HG03097 (cell line): ENCODE results near the gene GALK1.

ENCODE experiments used
- ATAC-seq: cut with Tn5 transposase; IDR thresholded peaks from one replicate; pipeline ENCODE4 v1.9.1; 2021; ENCODE audit not compliant: unreplicated experiment, low FRiP score

GALK1 gene

DNA sequence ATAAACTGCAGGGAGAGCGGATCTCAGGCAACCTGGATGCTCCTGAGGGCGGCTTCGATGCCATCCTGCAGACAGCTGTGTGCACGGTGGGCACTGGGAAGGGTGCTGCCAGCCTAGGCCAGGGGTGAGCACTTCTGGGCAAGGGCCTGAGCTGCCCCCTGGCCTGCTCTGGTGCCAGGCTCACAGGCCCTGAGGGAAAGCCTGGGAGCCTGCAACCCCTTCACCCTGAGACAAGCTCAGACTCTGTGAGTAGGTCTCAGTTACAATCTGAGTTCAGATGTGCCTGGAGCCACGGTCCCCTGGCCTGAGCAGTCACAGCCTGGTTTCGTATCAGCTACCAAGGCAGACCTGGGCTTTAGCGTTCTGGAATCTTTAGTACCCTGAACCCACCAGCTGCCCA, 35.6 kb downstream of the GALK1 start:
- no peak for ATAC-seq

DNA sequence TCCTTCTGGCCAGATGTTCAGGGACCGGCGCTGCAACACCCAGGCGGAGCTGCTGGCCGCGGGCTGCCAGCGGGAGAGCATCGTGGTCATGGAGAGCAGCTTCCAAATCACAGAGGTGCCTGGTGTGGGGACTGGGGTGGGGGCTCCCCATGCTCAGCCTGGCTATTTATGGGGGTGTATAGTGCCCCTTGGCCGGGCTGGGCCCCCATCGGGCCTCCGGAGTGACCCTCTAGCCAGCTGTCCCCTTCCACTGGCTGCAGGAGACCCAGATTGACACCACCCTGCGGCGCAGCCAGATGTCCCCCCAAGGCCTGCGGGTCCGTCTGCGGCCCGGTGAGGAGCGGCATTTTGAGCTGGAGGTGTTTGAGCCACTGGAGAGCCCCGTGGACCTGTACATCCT, 37.6 kb downstream of the GALK1 start:
- no peak for ATAC-seq

DNA sequence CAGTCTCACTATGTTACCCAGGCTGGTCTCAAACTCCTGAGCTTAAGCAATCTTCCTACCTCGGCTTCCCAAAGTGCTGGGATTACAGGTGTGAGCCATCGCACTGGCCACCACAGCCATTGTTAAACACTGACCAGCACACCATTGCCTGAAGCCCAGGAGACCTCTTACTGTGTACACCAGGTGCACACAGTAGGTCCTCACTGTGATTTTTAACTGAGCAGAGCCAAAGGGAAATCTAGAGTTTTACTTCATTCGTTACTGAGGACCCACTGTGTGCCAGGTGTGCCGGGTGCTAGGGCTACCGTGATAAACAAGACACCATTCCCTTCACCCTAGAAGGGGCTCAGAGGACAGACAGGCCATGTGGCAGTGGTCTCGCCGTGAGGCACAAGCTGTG, 39.5 kb downstream of the GALK1 start:
- no peak for ATAC-seq

DNA sequence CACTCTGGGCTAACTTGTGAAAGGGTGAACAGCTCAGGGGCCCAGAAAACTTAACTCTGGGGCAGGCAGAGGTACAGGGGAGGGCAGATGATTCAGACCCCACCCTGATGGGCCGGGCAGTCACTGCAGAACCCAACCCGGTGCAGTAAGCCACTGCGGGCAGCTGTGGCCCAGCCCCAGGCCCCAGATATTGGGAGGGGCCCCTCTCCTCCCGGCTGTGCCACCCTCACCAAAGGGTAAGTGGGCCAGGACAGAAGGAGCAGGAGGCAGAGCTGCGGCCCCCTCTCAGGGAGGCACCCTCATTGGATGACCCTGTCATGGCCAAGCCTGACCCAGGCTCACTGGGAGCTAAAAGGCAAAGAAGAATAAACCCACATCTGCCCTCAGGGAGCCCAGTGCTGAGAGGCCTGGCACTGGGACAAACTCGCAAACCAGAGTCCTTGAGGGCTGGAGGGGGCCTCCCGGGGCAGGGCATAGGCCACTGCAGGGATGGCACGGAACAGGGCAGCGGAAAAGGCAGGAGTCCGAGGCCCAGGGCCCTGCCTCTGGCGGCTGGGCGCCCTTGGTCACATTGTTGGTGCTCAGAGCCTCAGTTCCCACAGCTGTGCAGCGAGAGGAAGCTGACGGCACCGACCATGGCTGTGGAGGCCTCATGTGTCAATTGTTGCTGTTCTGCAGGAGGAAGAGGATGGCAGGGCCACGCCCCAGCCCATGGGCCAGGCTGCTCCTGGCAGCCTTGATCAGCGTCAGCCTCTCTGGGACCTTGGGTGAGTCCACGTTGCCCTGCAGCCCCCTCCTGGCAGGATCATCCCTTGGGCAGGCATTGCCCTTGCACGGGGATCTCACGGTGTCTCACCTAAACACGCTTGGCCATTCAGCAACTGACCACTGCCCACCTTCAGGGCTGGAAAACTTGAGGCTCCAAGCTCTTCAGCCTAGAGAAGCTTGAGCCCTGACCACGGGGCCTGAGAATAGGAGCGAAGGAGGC, 40.7 kb downstream of the GALK1 start:
- no peak for ATAC-seq

DNA sequence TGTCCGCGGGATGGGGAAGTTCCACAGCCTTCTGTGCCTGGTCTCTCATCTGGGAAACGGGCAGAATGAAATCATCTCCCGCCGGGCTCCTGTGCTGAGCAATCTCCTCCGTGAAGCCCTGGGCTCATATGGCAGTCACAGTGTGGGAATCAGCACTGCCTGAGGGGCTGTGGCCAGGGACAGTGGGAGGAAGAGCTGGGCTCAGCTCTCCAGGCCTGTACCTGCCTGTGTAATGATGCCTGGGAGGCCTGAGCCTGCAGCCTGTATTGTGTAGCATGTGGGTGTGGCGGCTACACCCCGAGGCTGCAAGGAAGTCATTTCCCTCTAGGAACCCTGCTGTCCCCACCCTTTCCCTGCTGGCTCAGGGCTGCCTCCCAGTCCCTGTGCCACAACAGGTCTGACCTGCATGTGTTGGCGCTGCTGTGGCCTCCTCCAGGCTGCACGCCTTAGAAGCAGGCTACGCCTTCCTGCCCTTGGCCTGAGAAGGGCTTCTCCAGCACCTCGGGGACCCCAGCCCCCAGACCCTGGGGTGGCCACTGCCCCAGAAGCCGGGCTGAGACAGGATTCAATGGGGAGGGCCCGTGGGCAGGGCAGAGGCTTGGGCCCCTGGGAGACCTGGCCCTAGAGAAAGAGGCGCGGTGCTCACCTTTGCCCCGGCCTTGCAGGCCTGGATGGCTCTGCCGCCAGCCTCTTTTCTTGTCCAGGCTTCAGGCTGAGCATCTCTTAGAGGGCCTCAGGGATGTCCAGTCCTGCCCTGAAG, 41.6 kb downstream of the GALK1 start:
- no peak for ATAC-seq

DNA sequence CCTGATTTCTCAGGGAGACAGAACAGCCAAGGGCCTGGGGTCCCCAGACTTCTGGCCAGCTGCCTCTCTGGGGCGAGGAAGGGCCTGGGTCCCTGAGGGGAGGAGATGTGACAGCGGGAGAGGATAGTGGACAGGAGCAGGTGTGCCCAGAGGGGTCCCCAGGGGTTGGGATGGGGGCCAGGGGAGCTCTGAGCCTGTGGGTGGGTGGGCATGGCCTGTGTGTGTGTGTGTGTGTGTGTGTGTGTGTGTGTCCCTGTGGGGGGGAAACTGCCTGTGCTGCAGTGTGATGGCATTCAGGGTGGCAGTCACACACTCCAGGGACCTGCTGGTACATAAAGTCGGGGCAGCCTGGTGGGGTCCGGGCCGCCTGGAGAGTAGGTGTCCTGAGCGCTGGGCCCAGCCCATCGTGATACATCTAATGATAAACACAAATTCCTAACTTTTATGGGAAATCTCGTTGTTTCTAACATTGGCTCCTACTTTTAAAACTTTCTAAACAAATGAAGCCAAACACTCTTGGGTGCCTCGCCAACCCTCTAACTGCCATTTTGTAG, 42.4 kb downstream of the GALK1 start:
- no peak for ATAC-seq

DNA sequence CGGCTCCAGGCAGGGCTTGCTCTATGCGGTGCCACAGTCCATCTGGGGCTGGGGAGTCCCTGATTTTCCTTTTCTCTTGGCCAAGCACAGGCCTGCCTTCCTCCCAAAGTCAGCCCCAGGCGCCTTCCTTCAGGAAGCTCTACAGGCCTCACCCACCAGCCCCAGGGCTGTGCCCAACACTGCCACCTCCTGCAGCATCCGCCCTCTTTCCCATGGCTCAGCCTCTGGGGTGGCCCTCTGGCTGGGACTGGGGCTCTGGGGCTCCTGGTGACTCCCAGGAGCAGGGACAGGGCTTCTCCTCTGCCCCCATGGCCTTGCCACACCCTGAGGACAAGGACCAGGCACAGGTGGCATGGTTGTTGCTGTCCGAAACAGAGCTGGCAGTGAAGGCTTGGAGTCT, 42.9 kb downstream of the GALK1 start:
- no peak for ATAC-seq

DNA sequence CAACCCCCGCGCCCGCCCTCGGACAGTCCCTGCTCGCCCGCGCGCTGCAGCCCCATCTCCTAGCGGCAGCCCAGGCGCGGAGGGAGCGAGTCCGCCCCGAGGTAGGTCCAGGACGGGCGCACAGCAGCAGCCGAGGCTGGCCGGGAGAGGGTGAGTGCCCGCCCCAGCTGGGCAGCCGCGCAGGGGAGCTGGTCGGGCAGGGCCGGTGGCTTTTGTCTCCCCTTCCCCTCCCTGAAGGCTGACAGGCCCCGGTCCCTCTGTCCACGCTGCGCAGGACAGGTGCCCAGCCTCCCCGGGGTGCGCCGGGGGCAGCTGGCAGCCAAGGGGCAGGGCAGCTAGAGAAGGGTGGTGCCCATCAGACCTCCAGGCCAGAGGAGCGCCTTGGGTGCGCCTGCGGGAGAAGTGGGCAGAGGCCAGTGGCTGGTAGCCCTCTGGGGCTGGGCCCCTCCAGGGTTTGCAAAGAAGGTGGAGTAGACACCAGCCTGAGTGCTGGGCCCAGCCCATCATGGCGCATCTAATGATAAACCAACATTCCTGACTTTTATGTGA, 43.5 kb downstream of the GALK1 start:
- ATAC-seq = no peak

DNA sequence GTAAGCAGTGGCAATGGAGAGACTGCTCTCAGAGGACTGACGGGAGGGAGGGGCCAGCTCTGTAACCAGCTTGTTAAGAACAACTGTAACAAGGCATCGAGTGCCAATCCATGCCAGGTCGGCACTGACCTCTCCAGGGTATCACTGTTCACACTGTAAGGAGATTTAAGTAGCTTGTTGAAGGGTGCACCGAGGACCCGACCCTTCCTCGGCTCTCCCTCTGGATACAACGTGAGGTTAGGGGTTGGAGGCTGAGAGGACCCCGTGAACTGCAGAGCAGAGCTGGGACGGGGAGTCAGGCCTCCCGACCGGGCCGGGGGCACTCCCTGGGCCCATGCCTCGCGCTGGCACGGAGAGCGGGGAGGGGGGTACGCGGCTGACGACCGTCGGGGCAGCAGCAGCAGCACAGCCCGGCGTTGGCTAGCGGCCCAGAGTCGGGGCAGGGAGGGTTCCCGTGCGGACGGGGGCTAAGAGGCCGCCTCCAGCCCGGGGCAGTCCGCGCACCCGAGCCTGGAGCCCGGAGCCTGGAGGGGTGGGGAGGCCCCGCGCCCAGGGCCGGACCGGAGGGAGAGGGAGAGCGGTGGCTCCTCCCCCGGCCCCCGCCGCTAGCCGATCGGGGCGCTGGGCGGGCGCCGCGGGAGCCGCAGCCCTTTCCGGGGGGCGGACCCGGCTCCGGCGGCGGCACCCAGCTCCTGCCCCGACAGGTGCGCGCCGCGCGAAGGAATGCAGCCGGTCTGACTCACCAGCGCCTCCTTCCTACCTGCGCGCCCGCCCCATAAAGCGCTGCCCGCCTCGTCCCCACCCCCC, 44.1 kb downstream of the GALK1 start, which contains the start of gene ITGB4:
Gene ITGB4 (plus strand): TSS at position 804 of the 807 bp plus-strand sequence. CDS start 3,245 bp downstream, outside the sequence.
- no peak for ATAC-seq

DNA sequence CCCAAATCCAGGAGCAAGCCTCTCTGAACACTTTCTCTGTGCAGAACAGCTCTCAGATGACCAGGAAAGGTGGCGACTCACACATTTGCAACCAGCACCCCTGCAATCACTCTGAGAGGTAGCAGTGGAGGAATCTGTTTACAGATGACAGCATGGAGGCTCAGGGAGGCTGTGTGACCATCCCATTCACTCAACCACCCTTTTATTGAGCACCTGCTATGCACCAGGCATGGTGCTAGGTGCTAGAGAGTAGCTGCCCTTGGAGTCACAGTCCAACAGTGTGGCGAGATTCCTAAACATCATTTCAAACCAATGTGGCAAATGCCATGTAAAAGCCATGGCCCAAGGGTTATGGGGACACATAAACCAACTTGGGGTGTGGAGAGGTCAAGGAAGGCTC, 45.3 kb downstream of the GALK1 start:
- no peak for ATAC-seq

DNA sequence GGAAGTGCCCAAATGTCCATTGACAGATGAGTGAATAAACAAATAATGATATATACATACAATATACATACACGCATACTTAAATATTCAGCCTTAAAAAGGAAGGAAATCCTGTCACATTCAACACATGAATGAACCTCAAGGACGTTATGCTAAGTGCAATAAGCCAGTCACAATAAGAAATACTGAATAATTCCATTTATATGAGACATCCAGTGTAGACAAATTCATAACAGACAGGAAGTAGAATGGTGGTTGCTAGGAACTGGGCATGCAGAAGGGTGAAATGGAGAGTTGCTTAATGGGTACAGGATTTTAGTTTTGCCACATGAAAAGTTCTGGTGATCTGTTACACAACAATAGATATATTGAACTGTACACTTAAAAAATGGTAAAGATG, 52.5 kb downstream of the GALK1 start:
- ATAC-seq = no peak
